D341Med (cell line): ENCODE data around the gene ANKRD33.

Experiments used
- DNase-seq: peaks from one replicate; pipeline ENCODE4 v3.0.0; 2012; ENCODE audit warnings: low spot score

The ANKRD33 gene

GRCh38 chr12:51901881-51902280 is 14.0 kb downstream of the ANKRD33 start:
- no peak for DNase-seq

GRCh38 chr12:51904951-51905470 is 17.1 kb downstream of the ANKRD33 start:
- peak; percentile 16 for DNase-seq

- DNase-seq, result peak; percentile 13
Observed at GRCh38 chr12:51905471-51906429, 17.8 kb downstream of the ANKRD33 start.

GRCh38 chr12:51906430-51907082 is 18.7 kb downstream of the ANKRD33 start:
- DNase-seq, result peak; percentile 27

GRCh38 chr12:51907083-51907855 is 19.4 kb downstream of the ANKRD33 start, which contains the start of gene ACVRL1:
ACVRL1 (plus strand) TSS chr12:51907504; CDS start chr12:51912475, 4,971 bp downstream.
- peak; percentile 46 for DNase-seq

- DNase-seq, result peak; percentile 12
Observed at GRCh38 chr12:51907856-51908425, 20.0 kb downstream of the ANKRD33 start.

- peak; percentile 12 for DNase-seq
Observed at GRCh38 chr12:51908876-51909592, 21.1 kb downstream of the ANKRD33 start.

GRCh38 chr12:51910168-51910567 is 22.3 kb downstream of the ANKRD33 start:
- DNase-seq, result no peak

GRCh38 chr12:51910691-51911090 is 22.8 kb downstream of the ANKRD33 start:
- no peak for DNase-seq

GRCh38 chr12:51911307-51911706 is 23.4 kb downstream of the ANKRD33 start:
- DNase-seq, result no peak

- no peak for DNase-seq
Observed at GRCh38 chr12:51911788-51912711, 24.1 kb downstream of the ANKRD33 start.

GRCh38 chr12:51913071-51914033 is 25.4 kb downstream of the ANKRD33 start:
- no peak for DNase-seq

- no peak for DNase-seq
Observed at GRCh38 chr12:51914034-51914923, 26.4 kb downstream of the ANKRD33 start.

- DNase-seq, result peak; percentile 22
Observed at GRCh38 chr12:51915003-51915625, 27.2 kb downstream of the ANKRD33 start.

GRCh38 chr12:51915951-51916350 is 28.0 kb downstream of the ANKRD33 start:
- no peak for DNase-seq

GRCh38 chr12:51917041-51917590 is 29.2 kb downstream of the ANKRD33 start:
- DNase-seq, result no peak
